ENCODE results near the gene TTI1. TPM values are rescaled to one million over a fixed set of nuclear protein-coding genes. Genes with fewer than 3 reads are reported as not detected.

TTI1 gene
- total and polyA plus RNA-seq, 12 donors = 8.3 to 14.8 (median 11.2) TPM

DNA sequence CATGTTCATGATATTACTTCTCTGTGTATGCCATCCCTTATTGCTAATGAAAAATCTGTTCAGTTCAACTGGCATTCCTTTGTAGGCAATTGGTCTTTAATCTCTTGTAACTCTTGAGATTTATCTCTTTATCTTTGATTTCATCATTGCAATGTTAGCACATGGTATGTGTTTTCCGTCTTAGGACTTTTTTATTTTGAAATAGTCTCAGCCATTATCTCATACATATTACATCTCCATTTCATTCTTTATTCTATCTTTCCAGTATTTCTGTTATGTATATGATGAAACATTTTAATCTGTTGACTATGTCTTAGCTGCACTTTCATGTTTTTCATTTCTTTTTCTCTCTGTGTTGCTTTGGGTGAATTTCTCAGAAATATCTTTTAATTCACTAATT lies 72.2 kb downstream of the TTI1 start:
- no peak for ATAC-seq
- no peak overlapping the region for H3K4me3 ChIP-seq

DNA sequence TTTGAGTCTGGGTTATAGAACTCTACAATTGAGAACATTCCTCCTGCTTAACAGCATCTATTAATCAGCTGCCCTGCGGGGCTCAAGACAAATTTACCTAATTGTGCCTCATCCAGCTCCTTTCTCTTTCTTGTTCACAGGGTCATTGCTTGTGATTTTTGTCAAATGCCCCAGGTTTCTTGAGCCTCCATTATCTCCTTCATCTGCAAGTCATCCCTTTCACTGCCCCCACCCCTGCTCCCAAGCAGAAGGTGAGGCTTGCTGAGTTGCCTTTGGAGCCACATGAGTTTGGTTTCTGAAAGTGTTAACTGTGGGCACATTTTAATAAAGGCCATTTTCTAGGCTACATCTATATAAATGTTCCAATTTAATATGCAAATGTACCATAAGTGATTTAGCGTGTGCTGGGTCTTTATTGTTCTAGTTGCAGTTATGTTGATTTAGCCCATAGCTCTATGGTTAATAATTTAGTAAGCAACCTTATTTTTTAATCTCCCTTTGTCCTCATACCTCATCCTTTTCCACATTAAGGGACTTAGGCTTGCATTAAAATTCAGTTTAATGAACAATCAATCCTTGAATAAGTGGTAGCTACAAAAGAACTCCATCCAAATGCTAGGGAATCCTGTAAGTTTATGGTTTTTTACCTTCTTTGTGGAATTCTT lies 74.3 kb downstream of the TTI1 start:
- 90 to 91% methylated on average over 2 of the region's 2 CpGs for WGBS, 2 donors
- Histone ChIP-seq H3K36me3 (no peaks in the 10 kb centered on the region), H3K4me1 (no peaks in the 10 kb centered on the region), H3K4me3 (no peak overlapping the region), H3K27me3 (peaks cover 0 to 7% (median 0%) of the 10 kb centered on the region in 7 donors), H3K27ac (no peak overlapping the region), H3K9me3 (peaks cover 0 to 33% (median 0%) of the 10 kb centered on the region in 11 donors)
- TF ChIP-seq, protein P1, sequence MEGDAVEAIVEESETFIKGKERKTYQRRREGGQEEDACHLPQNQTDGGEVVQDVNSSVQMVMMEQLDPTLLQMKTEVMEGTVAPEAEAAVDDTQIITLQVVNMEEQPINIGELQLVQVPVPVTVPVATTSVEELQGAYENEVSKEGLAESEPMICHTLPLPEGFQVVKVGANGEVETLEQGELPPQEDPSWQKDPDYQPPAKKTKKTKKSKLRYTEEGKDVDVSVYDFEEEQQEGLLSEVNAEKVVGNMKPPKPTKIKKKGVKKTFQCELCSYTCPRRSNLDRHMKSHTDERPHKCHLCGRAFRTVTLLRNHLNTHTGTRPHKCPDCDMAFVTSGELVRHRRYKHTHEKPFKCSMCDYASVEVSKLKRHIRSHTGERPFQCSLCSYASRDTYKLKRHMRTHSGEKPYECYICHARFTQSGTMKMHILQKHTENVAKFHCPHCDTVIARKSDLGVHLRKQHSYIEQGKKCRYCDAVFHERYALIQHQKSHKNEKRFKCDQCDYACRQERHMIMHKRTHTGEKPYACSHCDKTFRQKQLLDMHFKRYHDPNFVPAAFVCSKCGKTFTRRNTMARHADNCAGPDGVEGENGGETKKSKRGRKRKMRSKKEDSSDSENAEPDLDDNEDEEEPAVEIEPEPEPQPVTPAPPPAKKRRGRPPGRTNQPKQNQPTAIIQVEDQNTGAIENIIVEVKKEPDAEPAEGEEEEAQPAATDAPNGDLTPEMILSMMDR (IDR thresholded peaks at IDR 0.05) = no peak
- no peak for DNase-seq
- no peak for ATAC-seq
- intact Hi-C loops (cut with DNase I) = no loop called here

More for the DNA sequence above, 72.2 kb downstream of the TTI1 start:
- Histone ChIP-seq H3K4me1 (no peaks in the 10 kb centered on the region), H3K9me3 (peaks cover 0 to 33% (median 0%) of the 10 kb centered on the region in 11 donors), H3K36me3 (no peaks in the 10 kb centered on the region), H3K27me3 (peaks cover 0 to 7% (median 0%) of the 10 kb centered on the region in 7 donors), H3K27ac (no peak overlapping the region)
- no peak for DNase-seq
- intact Hi-C loops (cut with DNase I) = no loop called here
- 76 to 82% methylated on average over 1 of the region's 1 CpG for WGBS, 2 donors
- TF ChIP-seq, protein P1 (IDR thresholded peaks at IDR 0.05) = no peak

DNA sequence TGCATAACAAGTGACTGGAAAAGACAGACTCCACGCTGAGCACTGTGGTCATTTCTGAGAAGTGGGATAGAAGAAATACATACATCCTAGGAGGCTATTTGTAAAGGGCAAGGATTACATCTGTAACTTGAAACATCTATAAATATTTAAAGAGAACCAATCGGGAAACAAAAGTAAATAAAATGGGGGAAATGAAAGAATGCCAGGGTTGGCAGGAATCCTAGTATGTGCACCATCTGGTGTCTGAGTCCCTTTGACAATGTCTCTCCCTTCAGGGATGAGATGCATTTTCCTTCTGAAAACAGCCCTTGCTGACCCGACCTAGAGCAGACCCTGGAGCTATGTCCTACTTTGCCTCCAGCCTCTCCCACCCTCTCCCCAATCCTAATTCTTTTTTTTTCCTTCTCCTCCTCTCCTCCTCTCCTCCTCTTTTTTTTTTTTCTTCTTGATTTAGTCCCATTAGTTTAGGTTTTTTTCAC lies 77.1 kb downstream of the TTI1 start:
- DNase-seq (no peak), ATAC-seq (no peak)
- Histone ChIP-seq H3K27ac (no peak overlapping the region), H3K9me3 (peaks cover 0 to 34% (median 0%) of the 10 kb centered on the region in 11 donors), H3K4me1 (no peaks in the 10 kb centered on the region), H3K27me3 (peaks cover 0 to 7% (median 0%) of the 10 kb centered on the region in 7 donors), H3K36me3 (no peaks in the 10 kb centered on the region), H3K4me3 (no peak overlapping the region)
- intact Hi-C loops (cut with DNase I) = no loop called here
- WGBS, 2 donors = 57 to 60% methylated on average over 3 of the region's 3 CpGs
- TF ChIP-seq, protein P1 (IDR thresholded peaks at IDR 0.05) = no peak

DNA sequence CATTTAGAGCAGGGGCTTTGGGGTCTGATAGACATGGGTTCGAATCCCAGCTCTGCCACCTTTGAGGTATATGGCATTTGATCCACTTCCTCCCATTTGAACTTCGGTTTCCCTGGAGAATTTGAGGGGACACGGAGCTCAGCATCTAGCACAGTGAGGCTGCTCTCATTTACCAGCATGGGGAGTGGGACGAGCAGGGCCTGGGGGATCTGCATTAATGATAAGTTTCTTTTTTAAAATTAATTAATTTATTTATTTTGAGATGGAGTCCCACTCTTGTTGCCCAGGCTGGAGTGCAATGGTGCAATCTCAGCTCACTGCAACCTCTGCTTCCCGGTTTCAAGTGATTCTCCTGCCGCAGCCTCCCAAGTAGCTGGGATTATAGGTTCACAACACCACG lies 77.7 kb downstream of the TTI1 start:
- Histone ChIP-seq H3K4me1 (no peaks in the 10 kb centered on the region), H3K9me3 (peaks cover 0 to 27% (median 0%) of the 10 kb centered on the region in 11 donors), H3K36me3 (no peaks in the 10 kb centered on the region), H3K27me3 (peaks cover 0 to 7% (median 0%) of the 10 kb centered on the region in 7 donors), H3K27ac (no peak overlapping the region), H3K4me3 (no peak overlapping the region)
- intact Hi-C loops (cut with DNase I) = no loop called here
- TF ChIP-seq, protein P1 (IDR thresholded peaks at IDR 0.05) = no peak
- ATAC-seq = no peak
- WGBS, 2 donors = 82 to 90% methylated on average over 7 of the region's 7 CpGs
- no peak for DNase-seq
